GM12874 (cell line): ENCODE measurements around the gene ELL.

ENCODE experiments used
- CTCF ChIP-seq: IDR thresholded peaks from 2 replicates; pipeline ENCODE4 v1.5.1; 2011; ENCODE audit warnings: low read depth, mild to moderate bottlenecking, control low read depth, low read length, moderate library complexity; ENCODE audit not compliant: insufficient read depth

The ELL gene

GRCh38 chr19:18426416-18426767 is 95.5 kb downstream of the ELL start:
- TF ChIP-seq CTCF, result no peak

- TF ChIP-seq CTCF, result no peak
Observed at GRCh38 chr19:18425515-18426415, 96.1 kb downstream of the ELL start.

GRCh38 chr19:18424890-18425514 is 96.9 kb downstream of the ELL start:
- no peak for TF ChIP-seq CTCF

- no peak for TF ChIP-seq CTCF
Observed at GRCh38 chr19:18424122-18424889, 97.6 kb downstream of the ELL start.

- TF ChIP-seq CTCF, result no peak
Observed at GRCh38 chr19:18423258-18424020, 98.4 kb downstream of the ELL start.

- no peak for TF ChIP-seq CTCF
Observed at GRCh38 chr19:18422530-18423191, 99.2 kb downstream of the ELL start.
